HG03064 (cell line): ENCODE data around the gene TTC7B.

ENCODE experiments used
- ATAC-seq: cut with Tn5 transposase; IDR thresholded peaks from one replicate; pipeline ENCODE4 v1.9.1; 2021; ENCODE audit warnings: low read depth; ENCODE audit not compliant: unreplicated experiment

The TTC7B gene

GRCh38 chr14:90805662-90806540, 10.3 kb downstream of the TTC7B start:
- ATAC-seq: no peak

- ATAC-seq: no peak
These were observed 11.2 kb downstream of the TTC7B start for GRCh38 chr14:90805084-90805391.

GRCh38 chr14:90804292-90805083, 11.7 kb downstream of the TTC7B start:
- ATAC-seq: no peak

- no peak for ATAC-seq
These were observed 13.0 kb downstream of the TTC7B start for GRCh38 chr14:90803249-90803648.

GRCh38 chr14:90799420-90799819, 16.8 kb downstream of the TTC7B start:
- ATAC-seq: no peak

- ATAC-seq: no peak
These were observed 18.3 kb downstream of the TTC7B start for GRCh38 chr14:90797919-90798318.

GRCh38 chr14:90797451-90797850, 18.8 kb downstream of the TTC7B start:
- ATAC-seq: no peak

- ATAC-seq: no peak
These were observed 19.9 kb downstream of the TTC7B start for GRCh38 chr14:90796329-90796728.

GRCh38 chr14:90795744-90796143, 20.5 kb downstream of the TTC7B start:
- ATAC-seq: no peak

GRCh38 chr14:90791486-90791885, 24.7 kb downstream of the TTC7B start:
- ATAC-seq: no peak

- no peak for ATAC-seq
These were observed 28.2 kb downstream of the TTC7B start for GRCh38 chr14:90788031-90788430.

- no peak for ATAC-seq
These were observed 30.3 kb downstream of the TTC7B start for GRCh38 chr14:90785876-90786450.

- no peak for ATAC-seq
These were observed 30.8 kb downstream of the TTC7B start for GRCh38 chr14:90785471-90785870.

- no peak for ATAC-seq
These were observed 31.5 kb downstream of the TTC7B start for GRCh38 chr14:90784621-90785270.

- ATAC-seq: no peak
These were observed 32.9 kb downstream of the TTC7B start for GRCh38 chr14:90783344-90783743.

GRCh38 chr14:90782892-90783291, 33.3 kb downstream of the TTC7B start:
- no peak for ATAC-seq

- ATAC-seq: no peak
These were observed 34.4 kb downstream of the TTC7B start for GRCh38 chr14:90781876-90782275.

- no peak for ATAC-seq
These were observed 34.9 kb downstream of the TTC7B start for GRCh38 chr14:90781344-90781761.

GRCh38 chr14:90780519-90780918, 35.7 kb downstream of the TTC7B start:
- ATAC-seq: no peak

- ATAC-seq: no peak
These were observed 37.5 kb downstream of the TTC7B start for GRCh38 chr14:90778571-90779255.
